ENCODE measurements around the gene RUBCNL. TPM values are rescaled to one million over a fixed set of nuclear protein-coding genes. Genes with fewer than 3 reads are reported as not detected.
A peak's percentile ranks its signal among the peaks of the same experiment; 100 is the strongest.

Gene RUBCNL
- total RNA-seq, 2 experiments from 2014 or later = 352 to 383 TPM

GRCh38 chr13:46340011-46340410 lies 47.0 kb downstream of the RUBCNL start:
- Histone ChIP-seq H2AFZ (ENCODE audit: low read length) (no peak overlapping the region), H3K79me2 (ENCODE audit: insufficient read depth, low read depth, low read length) (no peaks in the 10 kb centered on the region), H3K27ac (ENCODE audit: low read depth, low read length, poor library complexity, severe bottlenecking) (peak overlapping the region; percentile 42), H3K4me1 (ENCODE audit: insufficient read depth, low read length, poor library complexity, severe bottlenecking) (peaks cover 34% of the 10 kb centered on the region), H3K36me3 (ENCODE audit: insufficient read depth, low read length) (peaks cover 93% of the 10 kb centered on the region), H3K4me3 (ENCODE audit: low read depth, low read length, poor library complexity, severe bottlenecking) (no peak overlapping the region), H3K9me2 (ENCODE audit: insufficient read depth, low read length) (no peaks in the 10 kb centered on the region), H3K9me3 (ENCODE audit: low read length) (no peaks in the 10 kb centered on the region), H4K20me1 (ENCODE audit: insufficient read depth, low read length) (0 out of 2 replicates have a peak, but pooled peaks cover 6% of the 10 kb centered on the region), H3K4me2 (ENCODE audit: low read length) (no peak overlapping the region)
- no peak for DNase-seq (ENCODE audit: low spot score)
- POLR2A ChIA-PET = no interaction called here
- BruUV-seq (replicated peaks) = no TSS peak
- TF ChIP-seq EZH2phosphoT487 (IDR thresholded peaks at IDR 0.05; ENCODE audit: borderline replicate concordance, low read depth, low read length) (no peak), CTCF (conservative IDR thresholded peaks at IDR 0.05; ENCODE audit: low read length) (no peak)
- intact Hi-C loops (cut with micrococcal nuclease; ENCODE audit: unreplicated experiment) = no loop called here
- CTCF ChIA-PET (ENCODE audit: unreplicated experiment) = no interaction called here

DNA sequence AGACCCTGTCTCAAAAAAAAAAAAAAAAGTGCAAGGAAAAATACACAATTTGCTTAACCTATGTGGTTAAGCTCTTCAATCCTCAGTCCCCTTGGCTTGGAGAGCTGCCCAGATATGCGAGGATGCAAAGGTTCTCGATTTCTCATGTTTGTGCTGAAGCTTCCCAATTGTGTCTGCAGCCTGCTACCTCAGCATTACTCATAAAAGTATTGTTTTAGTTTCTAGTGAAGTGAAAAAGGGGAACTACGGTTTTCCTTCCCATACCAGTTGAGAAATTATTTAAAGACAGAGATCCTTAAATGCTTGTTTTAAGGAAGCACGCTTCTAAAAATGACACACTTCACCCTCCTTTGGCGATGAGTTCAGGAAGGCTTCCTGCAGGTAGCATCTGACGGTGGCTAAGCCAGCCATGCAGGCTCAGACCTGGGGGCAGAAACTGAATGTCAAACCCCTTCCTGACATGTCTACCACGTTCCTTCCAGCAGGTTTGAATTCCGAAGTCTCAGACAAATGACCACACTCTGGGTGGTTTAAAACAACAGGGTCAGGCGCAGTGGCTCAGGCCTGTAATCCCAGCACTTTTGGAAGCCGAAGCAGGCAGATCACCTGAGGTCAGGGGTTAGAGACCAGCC lies 47.9 kb downstream of the RUBCNL start:
- Histone ChIP-seq H2AFZ (ENCODE audit: low read length) (no peak overlapping the region), H3K9me2 (ENCODE audit: insufficient read depth, low read length) (no peaks in the 10 kb centered on the region), H3K4me2 (ENCODE audit: low read length) (no peak overlapping the region), H3K4me3 (ENCODE audit: low read depth, low read length, poor library complexity, severe bottlenecking) (no peak overlapping the region), H3K79me2 (ENCODE audit: insufficient read depth, low read depth, low read length) (no peaks in the 10 kb centered on the region), H3K27ac (ENCODE audit: low read depth, low read length, poor library complexity, severe bottlenecking) (peak overlapping the region; percentile 16), H4K20me1 (ENCODE audit: insufficient read depth, low read length) (0 out of 2 replicates have a peak, but pooled peaks cover 6% of the 10 kb centered on the region), H3K9me3 (ENCODE audit: low read length) (no peaks in the 10 kb centered on the region), H3K4me1 (ENCODE audit: insufficient read depth, low read length, poor library complexity, severe bottlenecking) (peaks cover 42% of the 10 kb centered on the region), H3K36me3 (ENCODE audit: insufficient read depth, low read length) (peaks cover 84% of the 10 kb centered on the region)
- TF ChIP-seq EZH2phosphoT487 (IDR thresholded peaks at IDR 0.05; ENCODE audit: borderline replicate concordance, low read depth, low read length) = no peak
- no peak for TF ChIP-seq CTCF (conservative IDR thresholded peaks at IDR 0.05; ENCODE audit: low read length)
- no TSS peak for BruUV-seq (replicated peaks)
- POLR2A ChIA-PET = interaction anchor here (0.7 kb wide), 1 partner anchor 145 kb away, joined by 4 read pairs; no protein-coding TSS in a partner anchor
- no peak for DNase-seq (ENCODE audit: low spot score)
- intact Hi-C loops (cut with micrococcal nuclease; ENCODE audit: unreplicated experiment) = no loop called here
- CTCF ChIA-PET (ENCODE audit: unreplicated experiment) = no interaction called here

DNA sequence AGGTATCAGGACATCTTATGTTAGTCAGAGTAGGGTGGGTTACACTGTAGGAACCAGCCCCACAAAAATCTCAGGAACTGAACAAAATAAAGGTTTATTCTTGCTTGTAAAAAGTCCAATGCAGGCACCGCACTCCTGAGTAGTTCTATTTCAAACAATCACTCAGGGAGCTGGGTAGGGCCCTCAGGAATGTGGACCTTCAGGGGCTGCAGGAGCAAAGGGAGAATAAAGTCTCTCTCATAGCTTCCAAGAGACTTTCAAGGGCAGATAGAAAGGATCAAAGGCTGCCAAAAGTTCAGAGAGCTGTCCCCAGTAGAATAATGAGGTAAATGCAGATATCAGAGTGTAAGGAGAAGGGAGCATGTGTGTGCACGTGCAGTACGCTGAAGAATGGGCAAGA lies 49.4 kb downstream of the RUBCNL start:
- H3K4me3 ChIP-seq (ENCODE audit: low read depth, low read length, poor library complexity, severe bottlenecking) = no peak overlapping the region
- no peak overlapping the region for H2AFZ ChIP-seq (ENCODE audit: low read length)
- H3K9me2 ChIP-seq (ENCODE audit: insufficient read depth, low read length) = no peaks in the 10 kb centered on the region
- intact Hi-C loops (cut with micrococcal nuclease; ENCODE audit: unreplicated experiment) = no loop called here
- 0 out of 2 replicates have a peak, but pooled peaks cover 6% of the 10 kb centered on the region for H4K20me1 ChIP-seq (ENCODE audit: insufficient read depth, low read length)
- BruUV-seq (replicated peaks) = no TSS peak
- peak overlapping the region; percentile 0 for H3K27ac ChIP-seq (ENCODE audit: low read depth, low read length, poor library complexity, severe bottlenecking)
- peaks cover 70% of the 10 kb centered on the region for H3K36me3 ChIP-seq (ENCODE audit: insufficient read depth, low read length)
- no peak for DNase-seq (ENCODE audit: low spot score)
- H3K4me1 ChIP-seq (ENCODE audit: insufficient read depth, low read length, poor library complexity, severe bottlenecking) = peaks cover 45% of the 10 kb centered on the region
- ChIA-PET POLR2A (no interaction called here), CTCF (ENCODE audit: unreplicated experiment) (no interaction called here)
- H3K9me3 ChIP-seq (ENCODE audit: low read length) = no peaks in the 10 kb centered on the region
- H3K4me2 ChIP-seq (ENCODE audit: low read length) = no peak overlapping the region
- no peak for TF ChIP-seq CTCF (conservative IDR thresholded peaks at IDR 0.05; ENCODE audit: low read length)
- no peak for TF ChIP-seq EZH2phosphoT487 (IDR thresholded peaks at IDR 0.05; ENCODE audit: borderline replicate concordance, low read depth, low read length)
- H3K79me2 ChIP-seq (ENCODE audit: insufficient read depth, low read depth, low read length) = no peaks in the 10 kb centered on the region
